MM.1S (cell line): ENCODE measurements around the gene PCDHB13.
"Not testable (repeated sequence)": the region's sequence is repeated elsewhere in the genome, so short reads cannot be mapped to it uniquely, and the experiment has no call there.

Experiments
- DNase-seq: peaks from one replicate; pipeline ENCODE4 v3.0.0-alpha.2; 2015
- H2AFZ ChIP-seq: fragments of 300-600 bp; sonication (generic); 2 replicates; pipeline ENCODE4 v1.6.0; 2016; ENCODE audit warnings: antibody characterized with exemption, low read length
- H3F3A ChIP-seq: fragments of 300-600 bp; sonication (generic); 2 replicates; pipeline ENCODE4 v1.6.1; 2016; ENCODE audit warnings: mild to moderate bottlenecking, antibody characterized with exemption, low read length, moderate library complexity, mixed read lengths; ENCODE audit not compliant: insufficient read depth
- H3K27ac ChIP-seq: fragments of 300-600 bp; sonication (generic); 2 replicates; pipeline ENCODE4 v1.5.1; 2016; ENCODE audit warnings: mild to moderate bottlenecking, low read length
- H3K27me3 ChIP-seq: fragments of 300-600 bp; sonication (generic); replicated peaks from 2 replicates; pipeline ENCODE4 v1.6.0; 2016; ENCODE audit warnings: low read length; ENCODE audit not compliant: insufficient read depth
- H3K36me3 ChIP-seq: fragments of 300-600 bp; sonication (generic); replicated peaks from 2 replicates; pipeline ENCODE4 v1.6.1; 2016; ENCODE audit warnings: mild to moderate bottlenecking, low read length, mixed read lengths; ENCODE audit not compliant: insufficient read depth
- H3K4me1 ChIP-seq: fragments of 300-600 bp; sonication (generic); 2 replicates; pipeline ENCODE4 v1.6.1; 2016; ENCODE audit warnings: low read length, mixed read lengths
- H3K4me2 ChIP-seq: fragments of 300-600 bp; sonication (generic); 2 replicates; pipeline ENCODE4 v1.6.0; 2016; ENCODE audit warnings: low read depth, low read length
- H3K4me3 ChIP-seq: fragments of 300-600 bp; sonication (generic); 2 replicates; pipeline ENCODE4 v1.5.1; 2016; ENCODE audit warnings: low read length, mixed read lengths
- H3K79me2 ChIP-seq: fragments of 300-600 bp; sonication (generic); 2 replicates; pipeline ENCODE4 v1.6.1; 2016; ENCODE audit warnings: mixed run types, low read length, mixed read lengths
- H3K9ac ChIP-seq: fragments of 300-600 bp; sonication (generic); 2 replicates; pipeline ENCODE4 v1.6.1; 2016; ENCODE audit warnings: low read length, mixed read lengths
- H3K9me2 ChIP-seq: fragments of 300-600 bp; sonication (generic); replicated peaks from 2 replicates; pipeline ENCODE4 v1.6.1; 2016; ENCODE audit warnings: mild to moderate bottlenecking, low read length, mixed read lengths; ENCODE audit not compliant: insufficient read depth
- H3K9me3 ChIP-seq: fragments of 300-600 bp; sonication (generic); replicated peaks from 2 replicates; pipeline ENCODE4 v1.6.1; 2016; ENCODE audit warnings: mild to moderate bottlenecking, low read length, mixed read lengths; ENCODE audit not compliant: insufficient read depth
- H4K20me1 ChIP-seq: fragments of 300-600 bp; sonication (generic); 2 replicates; pipeline ENCODE4 v1.6.1; 2016; ENCODE audit warnings: mild to moderate bottlenecking, low read length, moderate library complexity, mixed read lengths; ENCODE audit not compliant: insufficient read depth
- EZH2 ChIP-seq: fragments of 300-600 bp; sonication (generic); optimal IDR thresholded peaks from 2 replicates; pipeline ENCODE3; 2017; ENCODE audit warnings: low read depth, mild to moderate bottlenecking, antibody characterized with exemption, low read length, mixed read lengths
- EZH2phosphoT487 ChIP-seq: fragments of 300-600 bp; sonication (generic); IDR thresholded peaks from 2 replicates; pipeline ENCODE4 v1.6.1; 2018; ENCODE audit warnings: antibody characterized with exemption, low read length
- TF ChIP-seq, protein P1 (sequence below): fragments of 300-600 bp; sonication (generic); IDR thresholded peaks from 2 replicates; pipeline ENCODE4 v1.5.1; 2016; ENCODE audit warnings: antibody characterized with exemption, low read length, mixed read lengths

Gene PCDHB13

DNA sequence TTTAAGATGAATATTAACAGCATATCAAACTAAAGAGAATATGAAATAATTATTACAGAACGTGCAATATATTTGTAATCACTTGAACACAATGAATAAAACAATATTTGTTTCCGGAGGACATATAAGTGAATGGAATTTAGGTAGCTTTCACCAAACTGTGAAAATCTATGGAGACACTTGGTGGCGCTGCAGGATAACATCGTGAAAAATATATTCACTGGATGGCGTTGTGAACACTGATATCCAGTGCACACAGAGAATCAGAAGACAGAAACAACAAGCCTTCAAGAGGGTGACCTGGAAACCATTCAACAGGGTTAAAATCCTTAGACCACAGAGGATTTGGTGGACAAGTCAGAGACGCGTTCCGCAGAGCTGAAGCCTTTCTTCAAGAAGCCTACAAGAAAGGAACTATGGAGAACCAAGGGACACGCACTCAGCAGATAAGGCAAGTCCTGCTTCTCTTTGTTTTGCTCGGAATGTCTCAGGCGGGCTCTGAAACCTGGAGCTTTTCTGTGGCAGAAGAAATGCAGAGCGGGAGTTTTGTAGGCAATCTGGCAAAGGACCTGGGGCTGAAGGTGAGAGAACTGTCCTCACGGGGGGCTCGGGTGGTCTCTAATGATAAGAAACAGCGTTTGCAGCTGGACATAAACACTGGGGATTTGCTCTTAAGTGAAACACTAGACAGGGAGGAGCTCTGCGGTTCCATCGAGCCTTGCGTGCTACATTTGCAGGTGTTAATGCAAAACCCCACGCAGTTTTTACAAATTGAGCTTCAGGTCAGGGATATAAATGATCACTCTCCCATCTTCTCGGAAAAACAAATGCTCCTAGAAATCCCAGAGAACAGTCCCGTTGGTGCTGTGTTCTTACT, 14.1 kb upstream of the PCDHB13 start, which contains the start of gene PCDHB11:
TSS of gene PCDHB11 (plus strand) at position 269 of the 877 bp plus-strand sequence. CDS start at position 417, 148 bp downstream.
- no peak within 1 kb of the TSS for H3K9ac ChIP-seq
- peak within 1 kb of the TSS; percentile 23; the same call in 1 of the 2 replicates for H3K4me3 ChIP-seq
- H4K20me1 ChIP-seq: no peaks in the 10 kb centered on the region
- no peak within 1 kb of the TSS for H3K27ac ChIP-seq
- peak within 1 kb of the TSS; percentile 9; the same call in 1 of the 2 replicates for H3K4me2 ChIP-seq
- no peak for TF ChIP-seq EZH2
- TF ChIP-seq, protein P1, sequence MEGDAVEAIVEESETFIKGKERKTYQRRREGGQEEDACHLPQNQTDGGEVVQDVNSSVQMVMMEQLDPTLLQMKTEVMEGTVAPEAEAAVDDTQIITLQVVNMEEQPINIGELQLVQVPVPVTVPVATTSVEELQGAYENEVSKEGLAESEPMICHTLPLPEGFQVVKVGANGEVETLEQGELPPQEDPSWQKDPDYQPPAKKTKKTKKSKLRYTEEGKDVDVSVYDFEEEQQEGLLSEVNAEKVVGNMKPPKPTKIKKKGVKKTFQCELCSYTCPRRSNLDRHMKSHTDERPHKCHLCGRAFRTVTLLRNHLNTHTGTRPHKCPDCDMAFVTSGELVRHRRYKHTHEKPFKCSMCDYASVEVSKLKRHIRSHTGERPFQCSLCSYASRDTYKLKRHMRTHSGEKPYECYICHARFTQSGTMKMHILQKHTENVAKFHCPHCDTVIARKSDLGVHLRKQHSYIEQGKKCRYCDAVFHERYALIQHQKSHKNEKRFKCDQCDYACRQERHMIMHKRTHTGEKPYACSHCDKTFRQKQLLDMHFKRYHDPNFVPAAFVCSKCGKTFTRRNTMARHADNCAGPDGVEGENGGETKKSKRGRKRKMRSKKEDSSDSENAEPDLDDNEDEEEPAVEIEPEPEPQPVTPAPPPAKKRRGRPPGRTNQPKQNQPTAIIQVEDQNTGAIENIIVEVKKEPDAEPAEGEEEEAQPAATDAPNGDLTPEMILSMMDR: peak; percentile 67
- H2AFZ ChIP-seq: 0 out of 2 replicates have a peak within 1 kb of the TSS, but pooled peaks have one; percentile 36
- DNase-seq: peak; percentile 50
- no peaks in the 10 kb centered on the region for H3F3A ChIP-seq
- no peaks in the 10 kb centered on the region for H3K79me2 ChIP-seq
- H3K36me3 ChIP-seq: no peaks in the 10 kb centered on the region
- H3K4me1 ChIP-seq: no peaks in the 10 kb centered on the region
- no peaks in the 10 kb centered on the region for H3K9me3 ChIP-seq
- H3K9me2 ChIP-seq: no peaks in the 10 kb centered on the region
- no peaks in the 10 kb centered on the region for H3K27me3 ChIP-seq

- not testable (repeated sequence) for H3K4me3 ChIP-seq, H3K27ac ChIP-seq, H3K79me2 ChIP-seq, H3K9me3 ChIP-seq, H3K9ac ChIP-seq, H3K9me2 ChIP-seq, H4K20me1 ChIP-seq, H2AFZ ChIP-seq, H3K4me2 ChIP-seq, DNase-seq, H3K4me1 ChIP-seq, H3K36me3 ChIP-seq, H3K27me3 ChIP-seq, H3F3A ChIP-seq
These were observed 12.6 kb upstream of the PCDHB13 start for GRCh38 chr5:141201126-141201525.

DNA sequence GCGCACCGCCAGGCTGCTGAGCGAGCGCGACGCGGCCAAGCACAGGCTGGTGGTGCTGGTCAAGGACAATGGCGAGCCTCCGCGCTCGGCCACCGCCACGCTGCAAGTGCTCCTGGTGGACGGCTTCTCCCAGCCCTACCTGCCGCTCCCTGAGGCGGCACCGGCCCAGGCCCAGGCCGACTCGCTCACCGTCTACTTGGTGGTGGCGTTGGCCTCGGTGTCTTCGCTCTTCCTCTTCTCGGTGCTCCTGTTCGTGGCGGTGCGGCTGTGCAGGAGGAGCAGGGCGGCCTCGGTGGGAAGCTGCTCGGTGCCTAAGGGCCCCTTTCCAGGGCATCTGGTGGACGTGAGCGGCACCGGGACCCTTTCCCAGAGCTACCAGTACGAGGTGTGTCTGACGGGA, 12.1 kb upstream of the PCDHB13 start:
- not testable (repeated sequence) for H3K79me2 ChIP-seq, H3K9me3 ChIP-seq, H3K4me1 ChIP-seq, H3K4me2 ChIP-seq, H3K27ac ChIP-seq, H3K36me3 ChIP-seq, H3K9me2 ChIP-seq, H3K27me3 ChIP-seq, DNase-seq, H4K20me1 ChIP-seq, H3F3A ChIP-seq, H3K9ac ChIP-seq, H3K4me3 ChIP-seq, H2AFZ ChIP-seq

DNA sequence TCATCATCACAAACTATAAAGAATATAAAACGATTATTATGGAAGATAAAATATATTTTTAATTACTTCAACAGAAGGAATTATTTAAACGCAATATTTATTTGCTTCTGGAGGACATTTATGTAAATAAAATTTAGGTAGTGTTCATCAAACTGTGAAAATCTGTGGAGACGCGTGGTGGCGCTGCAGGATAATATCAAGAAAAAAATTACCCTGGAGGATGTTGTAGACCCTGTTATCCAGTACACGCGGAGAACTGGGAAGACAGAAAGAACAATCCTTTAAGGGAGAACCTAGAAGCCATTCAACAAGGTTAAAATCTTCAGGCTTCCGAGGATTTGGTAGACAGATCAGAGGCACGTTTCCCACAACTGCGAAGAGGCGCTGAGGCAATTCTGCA, 5.2 kb upstream of the PCDHB13 start, which contains the start of gene PCDHB12:
TSS of gene PCDHB12 (plus strand) at position 242 of the 400 bp plus-strand sequence. CDS start 189 bp downstream, outside the sequence.
- Histone ChIP-seq H3K9me3 (no peaks in the 10 kb centered on the region), H3K79me2 (no peaks in the 10 kb centered on the region), H2AFZ (no peak within 1 kb of the TSS), H3K9me2 (no peaks in the 10 kb centered on the region), H3K4me3 (no peak within 1 kb of the TSS), H3K4me1 (no peaks in the 10 kb centered on the region), H3F3A (no peaks in the 10 kb centered on the region), H3K9ac (no peak within 1 kb of the TSS), H3K36me3 (no peaks in the 10 kb centered on the region), H3K27ac (no peak within 1 kb of the TSS), H3K27me3 (0 out of 2 replicates have a peak, but pooled peaks cover 4% of the 10 kb centered on the region), H4K20me1 (no peaks in the 10 kb centered on the region), H3K4me2 (no peak within 1 kb of the TSS)
- DNase-seq: peak; percentile 37
- TF ChIP-seq EZH2phosphoT487: no peak
- TF ChIP-seq, protein P1: peak; percentile 52

- not testable (repeated sequence) for H3K4me3 ChIP-seq, H3K27me3 ChIP-seq, DNase-seq, H3K4me2 ChIP-seq, H3F3A ChIP-seq, H3K9ac ChIP-seq, H2AFZ ChIP-seq, H3K9me3 ChIP-seq, H3K9me2 ChIP-seq, H3K36me3 ChIP-seq, H3K27ac ChIP-seq, H3K79me2 ChIP-seq, H4K20me1 ChIP-seq, H3K4me1 ChIP-seq
These were observed 3.4 kb upstream of the PCDHB13 start for GRCh38 chr5:141210281-141210680.

- not testable (repeated sequence) for H3K36me3 ChIP-seq, H3K79me2 ChIP-seq, H3K9ac ChIP-seq, H3K4me1 ChIP-seq, H2AFZ ChIP-seq, DNase-seq, H4K20me1 ChIP-seq, H3K4me2 ChIP-seq, H3K27me3 ChIP-seq, H3K9me2 ChIP-seq, H3K27ac ChIP-seq, H3K4me3 ChIP-seq, H3K9me3 ChIP-seq, H3F3A ChIP-seq
These were observed 2.9 kb upstream of the PCDHB13 start for GRCh38 chr5:141210849-141211248.
